D341Med (cell line): ENCODE data around the gene SLAMF1.
"Not testable (repeated sequence)": the region's sequence is repeated elsewhere in the genome, so short reads cannot be mapped to it uniquely, and the experiment has no call there.

Experiments used
- DNase-seq: peaks from one replicate; pipeline ENCODE4 v3.0.0; 2012; ENCODE audit warnings: low spot score

Gene SLAMF1

GRCh38 chr1:160560045-160560705 lies 86.7 kb downstream of the SLAMF1 start:
- DNase-seq = no peak

- DNase-seq = not testable (repeated sequence)
These were observed 87.4 kb downstream of the SLAMF1 start for GRCh38 chr1:160559437-160559836.

GRCh38 chr1:160558660-160559380 lies 88.0 kb downstream of the SLAMF1 start:
- no peak for DNase-seq
